Activated gamma-delta T cell treated with Interleukin-2 at 50 U/mL for 16 hours (primary cell): ENCODE data around the gene FAF1.

Source experiments
- DNase-seq: peaks from one replicate; pipeline ENCODE4 v3.0.0-alpha.2; 2020

The FAF1 gene

DNA sequence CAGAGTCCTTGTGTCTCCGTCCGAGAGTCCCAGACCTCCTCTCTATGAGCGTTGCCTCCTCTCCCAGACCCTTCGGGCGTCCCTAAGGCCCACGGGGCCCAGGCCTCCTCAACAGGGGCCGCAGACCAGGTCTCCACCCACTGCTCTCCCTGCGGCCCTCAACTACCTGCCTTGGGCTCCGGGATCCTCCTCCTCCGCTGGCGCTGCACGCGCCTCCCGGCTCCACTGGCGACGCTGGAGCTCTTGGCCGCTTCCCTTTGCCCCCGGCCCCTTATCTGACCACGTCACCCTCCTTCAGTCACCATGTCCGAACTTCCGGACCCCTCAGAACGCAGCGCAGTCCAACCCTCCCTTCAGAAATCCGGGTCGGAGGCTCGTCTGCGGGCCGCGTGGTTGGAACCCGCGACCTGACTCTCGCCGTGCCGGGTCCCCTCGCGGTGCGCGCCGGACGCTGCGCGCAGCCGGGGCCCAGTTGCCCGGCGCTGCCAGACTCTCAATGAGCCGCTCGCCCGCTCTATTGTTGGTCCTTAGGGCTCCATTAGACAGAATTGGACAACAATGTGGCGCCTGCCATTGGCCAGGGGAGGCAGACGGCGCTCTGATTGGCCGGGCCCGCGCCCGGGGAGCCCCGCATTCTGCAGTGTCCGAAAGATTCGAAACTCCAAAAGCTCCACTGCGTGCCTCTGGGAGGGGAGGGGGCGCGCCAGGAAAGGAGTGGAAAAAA, 537.0 kb downstream of the FAF1 start, which contains the start of gene DMRTA2:
DMRTA2 (minus strand) TSS at position 498 of the 724 bp plus-strand sequence. CDS start 1,907 bp downstream, outside the sequence.
- no peak for DNase-seq

GRCh38 chr1:50422675-50422945, 537.5 kb downstream of the FAF1 start:
- DNase-seq = no peak

DNA sequence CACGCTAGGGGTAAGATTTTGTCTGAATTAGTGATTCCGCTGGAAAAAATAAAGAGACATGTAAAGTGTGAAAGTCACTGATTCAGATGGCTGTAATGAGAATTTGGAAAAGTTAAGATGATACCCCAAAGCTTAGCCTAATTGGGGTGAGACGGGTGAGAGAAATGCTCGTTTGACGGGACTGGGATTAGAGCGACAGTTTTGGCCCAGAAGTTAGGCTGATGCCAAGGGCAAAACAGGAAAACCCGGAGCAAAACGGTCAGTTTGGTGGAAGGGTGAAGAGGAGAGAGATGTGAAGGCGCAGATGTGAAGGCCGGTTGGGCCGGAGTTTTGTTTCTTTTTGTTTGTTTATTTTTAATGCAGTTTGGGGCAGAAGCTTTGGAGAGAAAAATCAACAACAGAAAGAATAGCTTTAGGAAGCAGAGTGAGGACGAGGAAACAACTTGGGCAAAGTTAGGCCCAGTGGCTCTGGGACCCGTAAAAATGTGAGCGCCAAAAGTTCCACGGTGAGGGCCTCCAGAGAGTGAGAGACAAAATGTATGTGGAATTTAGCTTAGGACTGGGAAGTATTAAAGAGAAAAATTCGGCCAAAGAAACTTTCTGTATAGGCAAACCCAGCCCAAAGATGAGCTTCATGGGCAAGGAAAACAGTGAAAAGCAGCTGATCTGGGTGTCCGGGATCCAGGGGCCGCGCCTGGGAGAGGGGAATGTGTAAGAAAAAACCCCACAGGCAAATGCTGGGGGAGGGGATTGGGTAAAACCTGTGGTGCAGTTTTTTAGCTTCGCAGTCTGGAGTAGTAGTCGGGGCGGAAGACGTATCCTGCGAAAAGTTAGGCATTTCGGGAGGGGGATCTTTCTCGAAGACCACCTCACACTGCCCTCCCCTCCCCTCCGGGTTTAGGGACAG, 538.0 kb downstream of the FAF1 start:
- DNase-seq = no peak

GRCh38 chr1:50421366-50421748, 538.7 kb downstream of the FAF1 start:
- DNase-seq = no peak

- DNase-seq = no peak
These were observed 539.2 kb downstream of the FAF1 start for GRCh38 chr1:50420689-50421365.

DNA sequence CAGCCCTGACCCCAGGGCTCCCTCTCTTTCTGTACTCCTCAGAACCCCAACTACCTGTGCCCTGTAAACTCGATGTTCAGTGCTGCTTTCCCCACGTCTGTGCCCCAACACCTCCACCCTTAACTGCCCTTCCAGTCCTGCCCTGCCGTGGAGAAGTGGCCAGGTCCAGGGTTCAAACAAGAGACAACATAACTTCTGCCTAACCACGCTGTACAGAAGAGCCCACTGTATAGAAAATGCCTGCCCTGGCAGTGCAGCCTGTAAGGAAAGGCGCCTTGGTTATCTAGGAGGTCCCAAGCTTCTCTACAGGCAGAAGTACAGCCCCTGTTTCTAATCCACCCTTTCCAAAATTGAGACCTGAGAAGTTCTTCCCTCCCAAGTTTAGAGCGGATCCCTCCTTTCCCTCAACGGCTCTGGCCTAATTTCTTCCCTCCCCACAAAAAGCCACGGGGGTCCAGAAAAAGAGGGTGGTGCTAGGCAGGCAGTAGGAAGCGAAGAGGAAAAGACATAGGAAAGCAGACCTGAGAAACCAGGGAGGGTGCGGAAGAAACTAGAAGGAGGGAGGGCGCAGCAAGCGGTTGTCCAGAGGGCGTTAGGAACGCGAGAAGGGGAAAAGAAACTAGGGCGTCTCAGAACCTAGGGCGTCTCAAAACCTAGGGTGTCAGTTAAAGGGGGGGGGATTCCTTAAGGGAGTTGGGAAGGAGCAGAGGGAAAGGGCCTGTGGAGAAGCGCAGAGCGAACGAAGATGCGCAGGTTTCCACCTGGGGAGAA, 540.0 kb downstream of the FAF1 start:
- no peak for DNase-seq

- DNase-seq = no peak
These were observed 540.7 kb downstream of the FAF1 start for GRCh38 chr1:50419192-50419906.

GRCh38 chr1:50418600-50419109, 541.4 kb downstream of the FAF1 start:
- no peak for DNase-seq

DNA sequence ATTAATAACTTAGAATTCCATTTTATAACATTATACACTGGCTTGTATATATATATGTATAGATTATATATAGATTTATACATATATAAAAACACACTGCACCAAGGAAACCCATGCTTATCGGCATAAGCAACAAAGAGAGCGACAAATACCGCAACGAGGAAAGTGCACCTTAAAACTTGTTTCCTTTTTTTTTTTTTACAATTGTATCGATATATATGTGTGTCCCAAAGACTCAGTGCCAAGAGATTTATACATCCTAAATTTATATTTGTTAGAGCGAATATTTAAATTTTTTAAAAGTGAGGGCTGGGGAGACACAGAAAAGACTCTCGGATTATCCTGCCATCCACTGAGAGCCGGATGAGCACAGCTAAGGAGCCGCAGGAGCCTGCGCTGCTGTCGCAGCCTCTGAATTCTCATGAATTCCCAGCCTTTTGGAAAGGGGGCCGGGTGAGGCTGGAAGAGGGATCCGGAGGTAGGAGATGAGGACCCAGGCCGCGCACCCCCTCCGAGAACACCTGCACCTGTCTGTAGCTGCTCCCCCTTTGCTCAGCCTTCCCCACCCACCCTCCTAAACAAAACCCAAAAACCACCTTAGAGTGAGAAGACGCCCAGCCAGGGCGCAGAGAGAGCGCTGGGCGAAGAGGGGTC, 542.0 kb downstream of the FAF1 start:
- DNase-seq = no peak

GRCh38 chr1:50417507-50417906, 542.6 kb downstream of the FAF1 start:
- DNase-seq = no peak

DNA sequence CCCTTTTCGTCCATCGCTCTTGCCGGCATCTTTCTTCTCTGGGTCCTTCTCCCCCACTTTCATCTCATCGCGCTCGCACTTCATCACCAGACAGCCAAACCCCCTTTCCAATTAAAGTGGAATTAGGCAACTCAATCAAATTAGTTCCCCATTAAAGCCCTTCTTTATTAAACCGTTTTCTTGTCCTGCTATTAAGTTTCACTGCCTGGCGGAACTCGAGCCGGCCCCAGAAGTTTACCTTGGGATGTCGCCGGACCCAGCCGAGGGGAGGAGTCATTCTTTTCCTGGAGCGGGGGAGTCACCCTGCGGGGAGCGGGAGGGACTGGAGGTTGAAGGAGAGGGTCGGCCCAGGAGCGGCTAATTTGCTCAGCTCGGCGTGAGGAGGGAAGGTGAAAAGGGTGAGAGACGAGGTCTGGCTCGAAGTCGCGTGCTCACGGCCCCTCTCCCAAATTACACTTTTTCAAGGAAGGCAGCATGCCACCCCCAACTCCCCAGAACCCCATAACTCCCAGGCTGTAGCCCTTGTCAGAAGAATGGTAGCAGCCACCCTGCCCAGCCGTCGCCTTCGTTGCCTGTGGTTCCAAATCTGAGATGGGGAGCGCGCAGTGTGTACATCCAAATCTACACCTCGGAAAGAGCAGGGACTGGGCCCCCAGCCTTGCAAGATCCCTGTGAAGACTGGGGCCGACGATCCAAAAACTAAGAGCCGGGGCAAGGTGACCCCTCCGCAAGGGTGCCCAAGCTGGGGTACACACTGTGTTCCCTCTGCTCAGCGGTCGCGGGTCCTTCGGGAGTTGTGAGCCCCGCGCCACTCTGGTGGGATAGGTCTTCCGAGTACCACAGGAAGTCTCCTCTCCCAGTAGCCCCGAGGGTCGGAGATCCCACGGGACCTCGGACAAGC, 543.3 kb downstream of the FAF1 start:
- DNase-seq = no peak

DNA sequence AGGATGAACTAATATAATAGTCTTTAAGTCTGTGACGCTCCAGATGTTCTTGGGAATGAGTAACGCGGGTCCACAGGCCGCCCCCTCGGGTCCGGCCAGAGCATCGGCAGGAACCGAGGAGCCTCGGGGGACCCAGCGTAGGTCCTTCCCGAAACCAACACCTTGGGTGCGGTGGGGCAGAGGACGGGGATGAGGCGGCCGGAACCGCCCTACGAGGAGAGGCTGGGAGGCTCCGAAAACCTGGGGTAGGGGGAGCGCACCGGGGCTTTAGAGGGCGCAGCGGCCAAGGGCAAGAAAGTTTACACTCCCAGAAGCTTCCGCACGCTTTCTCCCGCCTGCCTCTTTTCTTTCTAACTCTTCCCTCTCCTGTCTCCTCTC, 543.9 kb downstream of the FAF1 start:
- no peak for DNase-seq

- DNase-seq = no peak
These were observed 544.6 kb downstream of the FAF1 start for GRCh38 chr1:50415235-50416149.

DNA sequence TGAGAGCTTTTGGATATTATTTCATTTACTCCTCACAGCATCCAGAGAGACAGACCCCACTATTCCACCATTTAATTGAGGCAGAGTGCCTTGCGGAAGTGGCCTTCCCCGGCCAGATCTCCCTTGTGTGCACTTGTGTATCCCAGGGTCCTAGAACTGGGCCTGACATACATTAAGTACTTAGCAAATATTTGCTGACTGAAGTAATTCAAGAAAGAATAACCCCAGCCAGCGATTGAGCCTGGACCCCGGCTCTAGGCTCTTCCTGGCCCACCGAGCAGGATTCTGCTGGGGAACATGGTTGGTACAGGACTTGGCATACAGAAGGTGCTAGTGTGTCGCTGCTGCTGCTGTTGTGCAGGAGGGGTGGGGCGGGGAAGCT, 545.2 kb downstream of the FAF1 start:
- no peak for DNase-seq

GRCh38 chr1:50412813-50413476, 547.1 kb downstream of the FAF1 start:
- DNase-seq = no peak

GRCh38 chr1:50405814-50406213, 554.3 kb downstream of the FAF1 start:
- DNase-seq = no peak

DNA sequence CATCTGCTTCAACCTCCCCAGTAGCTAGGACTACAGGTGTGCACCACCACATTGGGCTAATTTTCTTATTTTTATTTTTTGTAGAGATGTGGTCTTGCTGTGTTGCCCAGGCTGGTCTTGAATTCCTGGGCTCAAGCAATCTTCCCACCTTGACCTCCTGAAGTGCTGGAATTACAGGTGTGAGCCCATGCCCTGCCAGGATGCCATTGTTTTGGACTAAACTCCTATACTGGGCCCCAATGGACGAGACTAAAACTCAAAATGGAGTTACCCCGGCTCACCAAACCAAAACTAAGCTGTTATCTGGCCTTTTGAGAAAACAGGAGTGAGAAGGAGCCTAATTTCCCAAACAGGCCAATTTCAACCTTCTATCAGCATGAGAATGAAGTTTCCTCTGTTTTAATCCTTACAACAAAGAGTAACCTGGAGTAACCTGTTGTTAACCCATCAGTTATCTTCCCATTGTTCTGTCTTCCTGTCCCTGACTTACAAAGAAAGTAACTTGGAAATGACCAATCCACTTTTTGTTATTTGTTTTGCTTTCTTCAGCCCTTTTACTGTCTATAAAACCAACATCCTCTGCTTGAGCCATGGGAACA, 566.4 kb downstream of the FAF1 start:
- DNase-seq = no peak
